BJ (cell line): ENCODE data around the gene MRPL42. TPM values are rescaled to one million over a fixed set of nuclear protein-coding genes. Genes with fewer than 3 reads are reported as not detected.
"Not testable (repeated sequence)": the region's sequence is repeated elsewhere in the genome, so short reads cannot be mapped to it uniquely, and the experiment has no call there.

Experiments
- CTCF ChIA-PET: fragments of 350-600 bp; formaldehyde crosslinking; extraction: SDS; loops from one replicate; lab custom pipeline; 2021; ENCODE audit warnings: antibody characterized with exemption, inconsistent platforms; lab: Yijun Ruan, JAX
- POLR2A ChIA-PET: fragments of 300-600 bp; sonication (Branson Sonifier 250); formaldehyde crosslinking; extraction: SDS; loops from one replicate; lab custom pipeline; 2021; ENCODE audit warnings: antibody characterized with exemption; lab: Charles Lee
- DNase-seq: peaks from one replicate; pipeline ENCODE4 v3.0.0-alpha.2; 2011; ENCODE audit warnings: low read depth
- H3K27me3 ChIP-seq: 2 replicates; pipeline ENCODE4 v1.6.0; 2011; ENCODE audit warnings: low read length; ENCODE audit not compliant: control insufficient read depth, insufficient read depth
- H3K36me3 ChIP-seq: 2 replicates; pipeline ENCODE4 v1.5.1; 2011; ENCODE audit warnings: low read length; ENCODE audit not compliant: control insufficient read depth, insufficient read depth
- H3K4me3 ChIP-seq: 2 replicates; pipeline ENCODE4 v1.5.1; 2011; ENCODE audit warnings: low read depth, mild to moderate bottlenecking, control low read depth, low read length
- polyA plus RNA-seq: library from polyadenylated mRNA; depleted of rRNA; stranded (reverse); fragments of >200 nt; gene quantifications from 2 replicates; pipeline ENCODE4 v1.2.3, GENCODE V29; 2011
- TF ChIP-seq, protein P1 (sequence below): IDR thresholded peaks from 2 replicates; pipeline ENCODE4 v1.5.1; 2011; ENCODE audit warnings: low read depth, mild to moderate bottlenecking, control low read depth, inconsistent platforms, low read length, moderate library complexity; ENCODE audit not compliant: insufficient read depth

MRPL42 gene
- polyA plus RNA-seq, 1 experiment = 28.1 TPM

DNA sequence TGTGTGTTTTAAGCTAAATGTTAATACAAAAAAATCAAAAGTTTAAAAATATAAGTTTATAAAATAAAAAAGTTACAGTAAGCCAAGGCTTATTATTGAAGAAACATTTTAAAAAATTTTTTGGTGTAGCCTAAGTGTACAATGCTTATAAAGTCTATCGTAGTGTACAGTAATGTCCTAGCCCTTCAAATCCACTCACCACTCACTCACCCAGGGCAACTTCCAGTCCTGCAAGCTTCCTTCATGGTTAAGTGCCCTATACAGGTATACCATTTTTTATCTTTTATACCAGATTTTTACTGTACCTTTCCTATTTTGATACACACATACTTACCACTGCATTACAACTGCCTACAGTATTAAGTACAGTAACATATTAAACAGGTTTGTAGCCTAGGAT is 37.5 kb upstream of the MRPL42 start:
- DNase-seq = no peak
- CTCF ChIA-PET = interaction anchor here (1.3 kb wide), 1 partner anchor 10 kb away, joined by 6 read pairs; no protein-coding TSS in a partner anchor

DNA sequence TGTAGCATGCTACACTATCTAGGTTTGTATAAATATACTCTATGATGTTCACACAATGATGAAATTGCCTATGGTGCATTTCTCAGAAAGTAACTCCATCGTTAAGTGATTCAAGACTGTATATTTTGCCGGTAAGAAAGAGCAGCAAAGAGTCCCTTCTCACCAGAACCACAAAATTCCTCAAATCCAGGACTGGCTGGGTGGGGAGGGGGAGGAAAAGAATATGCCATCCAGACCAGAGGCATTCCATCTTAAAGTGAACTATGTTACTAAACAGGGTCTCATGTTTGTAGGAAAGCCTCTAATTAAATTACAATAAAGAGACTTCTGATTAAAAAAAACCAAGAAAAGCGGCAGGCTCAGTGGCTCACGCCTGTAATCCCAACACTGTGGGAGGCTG is 37.0 kb upstream of the MRPL42 start:
- ChIA-PET POLR2A (no interaction called here), CTCF (interaction anchor here (1.3 to 3.2 kb wide), 2 partner anchors 11 kb away, joined by 6 to 11 read pairs; no protein-coding TSS in a partner anchor)
- Histone ChIP-seq H3K27me3 (no peaks in the 10 kb centered on the region), H3K4me3 (no peak overlapping the region), H3K36me3 (no peaks in the 10 kb centered on the region)
- TF ChIP-seq, protein P1, sequence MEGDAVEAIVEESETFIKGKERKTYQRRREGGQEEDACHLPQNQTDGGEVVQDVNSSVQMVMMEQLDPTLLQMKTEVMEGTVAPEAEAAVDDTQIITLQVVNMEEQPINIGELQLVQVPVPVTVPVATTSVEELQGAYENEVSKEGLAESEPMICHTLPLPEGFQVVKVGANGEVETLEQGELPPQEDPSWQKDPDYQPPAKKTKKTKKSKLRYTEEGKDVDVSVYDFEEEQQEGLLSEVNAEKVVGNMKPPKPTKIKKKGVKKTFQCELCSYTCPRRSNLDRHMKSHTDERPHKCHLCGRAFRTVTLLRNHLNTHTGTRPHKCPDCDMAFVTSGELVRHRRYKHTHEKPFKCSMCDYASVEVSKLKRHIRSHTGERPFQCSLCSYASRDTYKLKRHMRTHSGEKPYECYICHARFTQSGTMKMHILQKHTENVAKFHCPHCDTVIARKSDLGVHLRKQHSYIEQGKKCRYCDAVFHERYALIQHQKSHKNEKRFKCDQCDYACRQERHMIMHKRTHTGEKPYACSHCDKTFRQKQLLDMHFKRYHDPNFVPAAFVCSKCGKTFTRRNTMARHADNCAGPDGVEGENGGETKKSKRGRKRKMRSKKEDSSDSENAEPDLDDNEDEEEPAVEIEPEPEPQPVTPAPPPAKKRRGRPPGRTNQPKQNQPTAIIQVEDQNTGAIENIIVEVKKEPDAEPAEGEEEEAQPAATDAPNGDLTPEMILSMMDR = no peak
- DNase-seq = no peak

More for the DNA sequence above, 37.5 kb upstream of the MRPL42 start:
- no peaks in the 10 kb centered on the region for H3K36me3 ChIP-seq
- POLR2A ChIA-PET = interaction anchor here (0.6 kb wide), 1 partner anchor 44 kb away, joined by 4 read pairs; no protein-coding TSS in a partner anchor
- H3K27me3 ChIP-seq = no peaks in the 10 kb centered on the region
- no peak overlapping the region for H3K4me3 ChIP-seq
- TF ChIP-seq, protein P1 = no peak

DNA sequence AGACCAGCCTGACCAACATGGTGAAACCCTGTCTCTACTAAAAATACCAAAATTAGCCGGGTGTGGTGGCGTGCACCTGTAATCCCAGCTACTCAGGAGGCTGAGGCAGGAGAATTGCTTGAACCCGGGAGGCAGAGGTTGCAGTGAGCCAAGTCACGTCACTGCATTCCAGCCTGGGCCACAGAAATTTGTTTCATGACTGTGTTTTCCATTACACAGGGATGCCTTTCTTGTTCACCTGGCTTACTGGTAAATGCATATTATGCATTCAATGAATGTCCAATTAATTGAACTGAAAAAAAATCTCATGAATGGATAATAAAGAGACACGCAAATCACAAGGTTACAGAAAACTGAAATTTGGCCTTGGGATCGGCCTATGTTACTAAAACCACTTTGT is 35.3 kb upstream of the MRPL42 start:
- CTCF ChIA-PET = interaction anchor here (1.2 to 3.2 kb wide), 2 partner anchors 12 to 670 kb away, joined by 3 to 11 read pairs; no protein-coding TSS in a partner anchor
- H3K4me3 ChIP-seq, H3K36me3 ChIP-seq, H3K27me3 ChIP-seq, DNase-seq, POLR2A ChIA-PET: not testable (repeated sequence)

DNA sequence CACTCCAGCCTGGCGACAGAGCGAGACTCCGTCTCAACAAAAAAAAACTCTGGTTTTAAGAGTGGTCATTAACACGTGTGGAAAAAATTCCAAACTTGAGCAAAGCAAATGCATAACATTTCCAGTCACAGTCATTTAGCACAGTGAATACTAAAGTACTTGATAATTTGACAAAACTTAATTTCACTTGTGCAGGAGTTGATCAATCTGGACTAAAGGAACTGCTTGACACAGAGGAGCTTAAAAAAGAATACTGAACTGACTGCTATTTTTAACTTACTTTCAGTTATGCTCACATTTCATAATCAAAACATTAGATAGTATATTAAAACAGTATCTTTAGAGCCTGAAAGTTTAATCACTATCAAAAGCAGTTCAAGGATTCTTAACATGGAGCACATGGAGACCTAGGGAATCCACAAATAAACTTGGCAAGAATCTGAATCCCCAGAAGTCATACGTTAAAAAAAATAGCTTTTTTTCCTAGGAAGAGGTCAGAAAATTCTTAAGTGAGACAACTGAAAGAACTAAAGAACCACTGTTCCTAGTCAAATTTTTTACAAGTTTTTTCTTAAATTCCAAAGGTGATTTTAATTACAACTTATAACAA is 33.0 kb upstream of the MRPL42 start:
- Histone ChIP-seq H3K36me3 (no peaks in the 10 kb centered on the region), H3K27me3 (no peaks in the 10 kb centered on the region), H3K4me3 (no peak overlapping the region)
- CTCF ChIA-PET = interaction anchor here (0.8 to 1.1 kb wide), 2 partner anchors 14 to 447 kb away, joined by 3 read pairs; no protein-coding TSS in a partner anchor
- DNase-seq = no peak
- TF ChIP-seq, protein P1 = no peak
- POLR2A ChIA-PET = no interaction called here

DNA sequence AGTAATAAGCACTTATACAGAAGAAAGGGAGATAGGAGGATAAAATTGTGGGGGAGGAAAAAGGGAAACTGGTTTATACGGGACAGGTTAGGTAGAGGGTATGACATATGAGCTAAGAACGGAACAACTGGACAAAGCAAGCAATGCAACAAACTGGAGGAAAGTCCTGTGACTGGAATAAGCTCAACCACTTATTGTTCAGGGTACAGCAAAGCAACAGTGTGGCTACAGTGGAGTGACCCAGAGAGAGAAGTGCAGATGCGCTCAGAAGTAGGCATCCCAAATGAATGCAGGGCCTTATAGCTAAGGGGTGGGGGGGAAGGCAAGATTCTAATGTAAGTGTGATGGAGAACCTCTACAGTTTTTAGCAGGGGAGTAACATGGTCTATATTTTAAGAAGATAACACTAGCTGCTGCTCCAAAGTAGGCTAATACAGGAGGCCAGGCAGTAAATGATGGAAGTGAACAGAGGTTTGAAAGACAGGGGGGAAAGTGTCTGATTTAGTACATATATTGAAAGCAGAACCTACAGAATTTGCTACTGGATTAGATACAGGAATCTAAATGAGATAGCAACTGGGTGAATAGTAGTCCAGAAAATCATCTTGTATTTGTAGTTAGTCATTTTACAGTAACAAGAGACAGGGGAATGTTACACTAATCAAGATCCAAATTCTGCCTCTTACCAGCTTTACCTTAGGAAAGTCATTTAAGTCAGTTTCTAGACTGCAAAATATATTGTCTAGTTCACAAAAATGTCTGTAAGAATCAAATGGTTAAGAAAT is 28.9 kb upstream of the MRPL42 start:
- Histone ChIP-seq H3K27me3 (no peaks in the 10 kb centered on the region), H3K36me3 (no peaks in the 10 kb centered on the region), H3K4me3 (no peak overlapping the region)
- TF ChIP-seq, protein P1 = no peak
- DNase-seq = no peak
- ChIA-PET CTCF (interaction anchor here (0.7 to 1.4 kb wide), 2 partner anchors 18 to 41 kb away, joined by 3 to 8 read pairs; no protein-coding TSS in a partner anchor), POLR2A (no interaction called here)
